Right lobe of liver (tissue), 4 donors: ENCODE data around the gene B3GNT5.

Experiments used
- POLR2A ChIP-seq: fragments of 450-650 bp; IDR thresholded peaks from one replicate; pipeline ENCODE4 v1.6.1; 2017; ENCODE audit warnings: antibody characterized with exemption, mild to moderate bottlenecking
- TF ChIP-seq, protein P1 (sequence below), 4 donors: fragments of 200-600 bp in 3 of 4; fragments of 450-650 bp in 1 of 4; IDR thresholded peaks; one replicate each; pipeline versions ENCODE4 v1.5.1 to v1.8.0; 2016 to 2022; ENCODE audit warnings: antibody characterized with exemption in 4 of 4, mild to moderate bottlenecking in 2 of 4
- donor health status: DM: no; HTN: no; CAD: no.
- donor health status: DM: no; HTN: no; CAD: no.
- donor health status: DM: no; HTN: yes; CAD: no.

DNA sequence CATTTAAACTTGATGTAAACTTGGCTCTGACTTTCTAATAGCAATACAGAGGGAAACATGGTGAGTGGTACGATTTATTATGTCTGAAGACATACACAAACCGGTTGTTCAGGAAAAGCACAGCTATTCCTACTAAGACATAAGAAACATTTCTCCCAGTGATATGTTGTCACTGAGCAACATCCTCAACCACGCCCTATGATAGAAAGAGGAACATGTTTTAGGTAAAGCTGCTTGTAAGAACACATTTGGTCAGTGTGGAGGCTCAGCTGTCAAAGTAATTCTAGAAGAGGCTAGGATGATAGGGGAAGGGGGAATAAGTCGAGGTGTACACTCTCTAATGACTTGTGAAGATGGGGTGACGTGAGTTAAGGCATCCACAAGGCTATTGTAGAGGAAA, 42.7 kb upstream of the B3GNT5 start:
- TF ChIP-seq POLR2A, result no peak
- TF ChIP-seq, protein P1, sequence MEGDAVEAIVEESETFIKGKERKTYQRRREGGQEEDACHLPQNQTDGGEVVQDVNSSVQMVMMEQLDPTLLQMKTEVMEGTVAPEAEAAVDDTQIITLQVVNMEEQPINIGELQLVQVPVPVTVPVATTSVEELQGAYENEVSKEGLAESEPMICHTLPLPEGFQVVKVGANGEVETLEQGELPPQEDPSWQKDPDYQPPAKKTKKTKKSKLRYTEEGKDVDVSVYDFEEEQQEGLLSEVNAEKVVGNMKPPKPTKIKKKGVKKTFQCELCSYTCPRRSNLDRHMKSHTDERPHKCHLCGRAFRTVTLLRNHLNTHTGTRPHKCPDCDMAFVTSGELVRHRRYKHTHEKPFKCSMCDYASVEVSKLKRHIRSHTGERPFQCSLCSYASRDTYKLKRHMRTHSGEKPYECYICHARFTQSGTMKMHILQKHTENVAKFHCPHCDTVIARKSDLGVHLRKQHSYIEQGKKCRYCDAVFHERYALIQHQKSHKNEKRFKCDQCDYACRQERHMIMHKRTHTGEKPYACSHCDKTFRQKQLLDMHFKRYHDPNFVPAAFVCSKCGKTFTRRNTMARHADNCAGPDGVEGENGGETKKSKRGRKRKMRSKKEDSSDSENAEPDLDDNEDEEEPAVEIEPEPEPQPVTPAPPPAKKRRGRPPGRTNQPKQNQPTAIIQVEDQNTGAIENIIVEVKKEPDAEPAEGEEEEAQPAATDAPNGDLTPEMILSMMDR (IDR thresholded peaks at IDR 0.05), result no peak
